Measurements from ENCODE around the gene SWSAP1. TPM values are rescaled to one million over a fixed set of nuclear protein-coding genes. Genes with fewer than 3 reads are reported as not detected.

SWSAP1 gene
- total RNA-seq, 1 experiment from 2014 or later: 3.0 TPM

GRCh38 chr19:11399667-11400066 lies 25.2 kb downstream of the SWSAP1 start:
- ATAC-seq (no peak), DNase-seq (ENCODE audit: low spot score) (no peak)
- ChIA-PET CTCF (interaction anchor here (2.3 to 2.4 kb wide), 2 partner anchors 17 to 19 kb away, joined by 8 to 10 read pairs; no protein-coding TSS in a partner anchor), POLR2A (no interaction called here)
- Mint-ChIP-seq H3K4me1 (peaks cover 6% of the 10 kb centered on the region), H3K27me3 (ENCODE audit: low read depth) (no peaks in the 10 kb centered on the region; the same call in 1 of the 2 replicates), H3K9me3 (no peaks in the 10 kb centered on the region), H3K27ac (no peak overlapping the region), H3K4me3 (no peak overlapping the region), H3K36me3 (peaks cover 41% of the 10 kb centered on the region)
- TF ChIP-seq JUN (CRISPR knock-in tag; IDR thresholded peaks at IDR 0.05) (no peak), FOXP1 (CRISPR knock-in tag; IDR thresholded peaks at IDR 0.05; ENCODE audit: borderline replicate concordance) (no peak), SOX15 (CRISPR knock-in tag; IDR thresholded peaks at IDR 0.05) (no peak), NR2C2 (CRISPR knock-in tag; IDR thresholded peaks at IDR 0.05) (no peak), ZNF121 (CRISPR knock-in tag; IDR thresholded peaks at IDR 0.05) (no peak), ZBTB43 (CRISPR knock-in tag; IDR thresholded peaks at IDR 0.05) (no peak), ZNF512 (CRISPR knock-in tag; IDR thresholded peaks at IDR 0.05; ENCODE audit: borderline replicate concordance) (no peak), E2F1 (CRISPR knock-in tag; IDR thresholded peaks at IDR 0.05) (no peak), ZNF416 (CRISPR knock-in tag; IDR thresholded peaks at IDR 0.05) (no peak), EMX1 (CRISPR knock-in tag; IDR thresholded peaks at IDR 0.05) (no peak), ZNF263 (CRISPR knock-in tag; IDR thresholded peaks at IDR 0.05; ENCODE audit: low read depth) (no peak), E2F4 (CRISPR knock-in tag; IDR thresholded peaks at IDR 0.05; ENCODE audit: borderline replicate concordance, low read depth) (no peak), NFYB (CRISPR knock-in tag; conservative IDR thresholded peaks at IDR 0.05; ENCODE audit: low read depth) (no peak), ATF6 (CRISPR knock-in tag; IDR thresholded peaks at IDR 0.05) (no peak)

GRCh38 chr19:11400798-11401197 lies 26.3 kb downstream of the SWSAP1 start:
- no peak overlapping the region for H3K4me3 Mint-ChIP-seq
- DNase-seq (ENCODE audit: low spot score) (no peak), ATAC-seq (no peak)
- H3K4me1 Mint-ChIP-seq: no peaks in the 10 kb centered on the region
- no peaks in the 10 kb centered on the region for H3K9me3 Mint-ChIP-seq
- H3K27ac Mint-ChIP-seq: no peak overlapping the region
- no peaks in the 10 kb centered on the region for H3K27me3 Mint-ChIP-seq (ENCODE audit: low read depth)
- TF ChIP-seq FOXK1 (CRISPR knock-in tag; IDR thresholded peaks at IDR 0.05) (no peak), RELA (CRISPR knock-in tag; IDR thresholded peaks at IDR 0.05; ENCODE audit: borderline replicate concordance) (no peak), NR3C1 (CRISPR knock-in tag; conservative IDR thresholded peaks at IDR 0.05; ENCODE audit: low read depth) (no peak), FOXJ3 (CRISPR knock-in tag; IDR thresholded peaks at IDR 0.05; ENCODE audit: borderline replicate concordance) (no peak), SMAD4 (CRISPR knock-in tag; IDR thresholded peaks at IDR 0.05) (no peak), GABPB1 (CRISPR knock-in tag; IDR thresholded peaks at IDR 0.05) (no peak), ZNF671 (CRISPR knock-in tag; IDR thresholded peaks at IDR 0.05) (no peak), E2F1 (CRISPR knock-in tag; IDR thresholded peaks at IDR 0.05) (no peak), ZNF263 (CRISPR knock-in tag; IDR thresholded peaks at IDR 0.05; ENCODE audit: low read depth) (no peak)
- H3K36me3 Mint-ChIP-seq: peaks cover 41% of the 10 kb centered on the region
- ChIA-PET CTCF (interaction anchor here (0.7 to 2.4 kb wide), 4 partner anchors 13 to 20 kb away, joined by 3 to 10 read pairs (median 6); no protein-coding TSS in a partner anchor), POLR2A (no interaction called here)

Data from WTC11 (cell line).